ENCODE data around the gene FCHSD2. TPM values are rescaled to one million over a fixed set of nuclear protein-coding genes. Genes with fewer than 3 reads are reported as not detected.

The FCHSD2 gene
- total RNA-seq, 1 donor = 34.0 TPM

DNA sequence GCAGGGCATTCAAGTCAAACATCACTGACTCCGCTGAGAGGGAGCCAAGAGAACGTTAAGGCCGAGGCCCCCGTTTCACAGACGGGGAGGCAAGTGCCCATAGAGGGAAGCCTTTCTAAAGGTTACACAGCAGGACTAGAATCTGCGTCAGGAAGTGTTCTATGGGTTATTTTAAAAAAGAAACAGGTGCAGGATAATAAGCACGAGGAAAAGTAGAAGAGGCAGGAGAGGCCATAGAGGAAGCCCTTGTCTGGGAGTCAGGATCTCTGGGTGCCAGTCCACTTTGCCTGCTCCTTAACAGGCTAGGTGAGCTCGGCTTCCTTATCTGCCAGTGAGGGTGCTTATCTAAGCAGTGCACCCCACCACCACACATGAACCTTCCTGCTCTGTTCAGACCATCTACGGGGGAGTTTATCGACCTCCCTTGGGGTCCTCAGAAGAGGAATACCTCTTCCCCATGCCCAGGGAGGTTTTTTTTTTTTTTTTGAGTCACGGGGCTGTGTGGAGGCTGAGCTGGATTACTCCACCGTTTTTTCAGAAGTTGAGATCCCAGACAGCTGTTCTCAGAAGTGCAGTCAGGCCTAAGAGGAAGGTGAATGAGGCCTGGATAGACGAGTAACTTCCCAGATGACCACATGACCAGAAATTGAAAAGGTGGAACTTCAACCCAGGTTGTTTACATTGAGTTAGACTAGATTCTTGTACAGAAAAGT, 1.2 kb upstream of the FCHSD2 start:
- peak; percentile 79 for DNase-seq (ENCODE audit: insufficient read length, low spot score, missing footprints)
- Histone ChIP-seq H3K9me3 (ENCODE audit: low read depth, low read length) (no peaks in the 10 kb centered on the region), H3K79me2 (ENCODE audit: insufficient read depth, low read length) (peaks cover 35% of the 10 kb centered on the region), H3K4me1 (ENCODE audit: insufficient read depth, low read length) (peaks cover 20% of the 10 kb centered on the region), H2AFZ (ENCODE audit: low read length) (peak overlapping the region; percentile 90), H4K20me1 (ENCODE audit: insufficient read depth, low read length) (peaks cover 9% of the 10 kb centered on the region), H3K4me3 (ENCODE audit: insufficient read depth, low read length) (peak overlapping the region; percentile 93), H3K27ac (ENCODE audit: low read depth, low read length) (peak overlapping the region; percentile 45), H3K36me3 (ENCODE audit: insufficient read depth, low read length) (peaks cover 6% of the 10 kb centered on the region), H3K27me3 (ENCODE audit: insufficient read depth, low read length) (no peaks in the 10 kb centered on the region), H3K4me2 (ENCODE audit: insufficient read depth, low read length) (peak overlapping the region; percentile 92)
- TF ChIP-seq, protein P1, sequence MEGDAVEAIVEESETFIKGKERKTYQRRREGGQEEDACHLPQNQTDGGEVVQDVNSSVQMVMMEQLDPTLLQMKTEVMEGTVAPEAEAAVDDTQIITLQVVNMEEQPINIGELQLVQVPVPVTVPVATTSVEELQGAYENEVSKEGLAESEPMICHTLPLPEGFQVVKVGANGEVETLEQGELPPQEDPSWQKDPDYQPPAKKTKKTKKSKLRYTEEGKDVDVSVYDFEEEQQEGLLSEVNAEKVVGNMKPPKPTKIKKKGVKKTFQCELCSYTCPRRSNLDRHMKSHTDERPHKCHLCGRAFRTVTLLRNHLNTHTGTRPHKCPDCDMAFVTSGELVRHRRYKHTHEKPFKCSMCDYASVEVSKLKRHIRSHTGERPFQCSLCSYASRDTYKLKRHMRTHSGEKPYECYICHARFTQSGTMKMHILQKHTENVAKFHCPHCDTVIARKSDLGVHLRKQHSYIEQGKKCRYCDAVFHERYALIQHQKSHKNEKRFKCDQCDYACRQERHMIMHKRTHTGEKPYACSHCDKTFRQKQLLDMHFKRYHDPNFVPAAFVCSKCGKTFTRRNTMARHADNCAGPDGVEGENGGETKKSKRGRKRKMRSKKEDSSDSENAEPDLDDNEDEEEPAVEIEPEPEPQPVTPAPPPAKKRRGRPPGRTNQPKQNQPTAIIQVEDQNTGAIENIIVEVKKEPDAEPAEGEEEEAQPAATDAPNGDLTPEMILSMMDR (IDR thresholded peaks at IDR 0.05; ENCODE audit: extremely low read depth, low read depth, low read length) = no peak

DNA sequence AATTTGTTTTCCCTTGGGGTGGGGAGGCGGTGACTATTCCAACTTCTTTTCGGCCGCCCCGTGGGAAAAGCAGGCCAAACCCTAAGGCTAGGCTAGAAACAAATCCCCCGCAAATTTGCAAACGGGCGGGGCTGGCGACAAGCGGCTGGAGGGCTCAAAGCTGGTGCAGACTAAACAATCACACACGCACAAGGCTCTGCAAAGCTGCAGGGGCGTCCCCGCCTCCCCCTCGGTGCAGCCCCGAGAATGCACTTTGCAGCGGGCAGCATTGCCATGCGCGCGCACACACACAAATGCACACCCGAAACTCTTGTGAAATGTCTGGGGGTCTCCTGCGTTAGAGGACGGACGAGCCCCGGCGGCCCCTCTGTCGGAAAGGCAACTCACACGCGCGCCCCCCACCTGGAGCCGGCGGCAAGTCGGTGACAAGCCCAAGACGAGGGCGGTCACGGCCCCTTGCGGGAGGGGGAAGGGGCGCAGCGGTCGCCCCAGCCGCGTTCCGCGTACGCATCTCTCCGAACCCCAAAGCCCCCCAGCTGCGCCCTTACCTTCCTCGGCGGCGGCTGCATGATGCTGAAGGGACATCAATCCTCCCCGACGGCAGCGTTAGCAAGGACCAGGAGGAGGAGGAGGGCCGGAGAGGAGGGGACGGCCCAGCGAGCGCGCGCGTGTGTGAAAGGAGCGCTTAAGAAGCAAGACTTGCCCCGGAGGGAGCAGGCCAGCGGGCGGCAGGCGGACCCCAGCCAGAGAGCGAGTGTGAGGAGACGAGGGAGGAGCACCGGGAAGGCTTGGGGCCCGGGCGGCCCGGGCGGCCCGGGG, 600 bp downstream of the FCHSD2 start:
- peaks cover 20% of the 10 kb centered on the region for H3K4me1 ChIP-seq (ENCODE audit: insufficient read depth, low read length)
- H3K79me2 ChIP-seq (ENCODE audit: insufficient read depth, low read length) = peaks cover 53% of the 10 kb centered on the region

DNA sequence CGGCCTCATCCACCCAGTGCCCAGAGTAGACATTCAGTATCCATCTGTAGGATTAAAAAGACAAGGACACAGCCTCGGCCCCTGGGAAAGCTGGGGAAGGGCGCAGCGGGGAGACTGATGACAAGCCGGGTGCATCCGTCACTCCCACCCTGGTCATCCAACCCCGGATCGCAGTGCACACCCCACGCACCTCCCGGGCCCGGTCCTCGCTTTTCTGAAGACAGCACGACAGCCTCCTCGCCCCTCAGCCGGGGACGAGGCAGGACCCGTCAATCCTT, 1.1 kb downstream of the FCHSD2 start:
- Histone ChIP-seq H3K27ac (ENCODE audit: low read depth, low read length) (peak overlapping the region; percentile 67), H3K9me3 (ENCODE audit: low read depth, low read length) (no peaks in the 10 kb centered on the region), H2AFZ (ENCODE audit: low read length) (peak overlapping the region; percentile 84), H4K20me1 (ENCODE audit: insufficient read depth, low read length) (peaks cover 16% of the 10 kb centered on the region), H3K27me3 (ENCODE audit: insufficient read depth, low read length) (no peaks in the 10 kb centered on the region), H3K4me1 (ENCODE audit: insufficient read depth, low read length) (peaks cover 20% of the 10 kb centered on the region), H3K36me3 (ENCODE audit: insufficient read depth, low read length) (peaks cover 17% of the 10 kb centered on the region), H3K4me2 (ENCODE audit: insufficient read depth, low read length) (peak overlapping the region; percentile 92), H3K4me3 (ENCODE audit: insufficient read depth, low read length) (peak overlapping the region; percentile 93), H3K79me2 (ENCODE audit: insufficient read depth, low read length) (peaks cover 58% of the 10 kb centered on the region)
- peak; percentile 89 for DNase-seq (ENCODE audit: insufficient read length, low spot score, missing footprints)
- TF ChIP-seq, protein P1 (IDR thresholded peaks at IDR 0.05; ENCODE audit: extremely low read depth, low read depth, low read length) = no peak

More for the DNA sequence above, 600 bp downstream of the FCHSD2 start:
- DNase-seq (ENCODE audit: insufficient read length, low spot score, missing footprints) = peak; percentile 93
- H4K20me1 ChIP-seq (ENCODE audit: insufficient read depth, low read length) = peaks cover 15% of the 10 kb centered on the region
- H2AFZ ChIP-seq (ENCODE audit: low read length) = peak overlapping the region; percentile 84
- H3K27me3 ChIP-seq (ENCODE audit: insufficient read depth, low read length) = no peaks in the 10 kb centered on the region
- peak overlapping the region; percentile 67 for H3K27ac ChIP-seq (ENCODE audit: low read depth, low read length)
- no peaks in the 10 kb centered on the region for H3K9me3 ChIP-seq (ENCODE audit: low read depth, low read length)
- H3K36me3 ChIP-seq (ENCODE audit: insufficient read depth, low read length) = peaks cover 13% of the 10 kb centered on the region
- peak overlapping the region; percentile 93 for H3K4me3 ChIP-seq (ENCODE audit: insufficient read depth, low read length)
- H3K4me2 ChIP-seq (ENCODE audit: insufficient read depth, low read length) = peak overlapping the region; percentile 92
- TF ChIP-seq, protein P1 (IDR thresholded peaks at IDR 0.05; ENCODE audit: extremely low read depth, low read depth, low read length) = no peak
